ENCODE measurements around the gene CD38.
A peak's percentile ranks its signal among the peaks of the same experiment; 100 is the strongest.
"Not testable (repeated sequence)": the region's sequence is repeated elsewhere in the genome, so short reads cannot be mapped to it uniquely, and the experiment has no call there.

Gene CD38

DNA sequence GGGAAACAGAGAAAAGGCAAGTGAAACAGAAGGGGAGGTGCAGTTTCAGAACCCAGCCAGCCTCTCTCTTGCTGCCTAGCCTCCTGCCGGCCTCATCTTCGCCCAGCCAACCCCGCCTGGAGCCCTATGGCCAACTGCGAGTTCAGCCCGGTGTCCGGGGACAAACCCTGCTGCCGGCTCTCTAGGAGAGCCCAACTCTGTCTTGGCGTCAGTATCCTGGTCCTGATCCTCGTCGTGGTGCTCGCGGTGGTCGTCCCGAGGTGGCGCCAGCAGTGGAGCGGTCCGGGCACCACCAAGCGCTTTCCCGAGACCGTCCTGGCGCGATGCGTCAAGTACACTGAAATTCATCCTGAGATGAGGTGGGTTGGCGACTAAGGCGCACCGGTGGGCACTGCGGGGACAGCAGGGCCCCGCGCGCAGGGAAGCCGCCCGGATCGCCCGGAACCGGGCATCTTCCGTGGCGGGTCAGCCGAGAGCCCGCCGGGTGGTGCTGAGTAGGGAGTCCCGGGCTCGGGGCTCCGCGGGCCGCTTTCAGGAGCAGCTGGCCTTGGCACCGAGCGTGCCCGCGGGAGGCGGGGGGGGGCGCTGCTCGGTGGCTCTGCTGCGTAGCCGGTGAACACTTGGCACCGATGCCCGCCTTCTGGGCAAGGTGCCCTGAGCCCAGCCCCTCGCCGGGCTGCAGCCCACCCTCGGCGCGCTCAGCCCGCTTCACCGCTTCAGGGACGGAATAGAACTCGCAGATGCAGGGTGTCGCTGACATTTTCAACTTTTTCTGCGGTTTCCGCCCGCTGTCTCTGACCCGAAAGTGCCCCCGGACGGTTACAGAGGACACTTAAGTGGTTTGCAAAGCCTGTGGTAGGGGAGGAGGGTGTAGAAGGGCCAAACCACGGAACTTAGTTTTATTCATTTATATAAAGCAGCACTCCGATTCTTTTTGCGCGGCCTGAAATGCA, at the start of gene CD38:
CD38 (plus strand) TSS at position 40 of the 953 bp plus-strand sequence; CDS start at position 127, 87 bp downstream.
- DNase-seq (ENCODE audit: low spot score), result peak; percentile 46

DNA sequence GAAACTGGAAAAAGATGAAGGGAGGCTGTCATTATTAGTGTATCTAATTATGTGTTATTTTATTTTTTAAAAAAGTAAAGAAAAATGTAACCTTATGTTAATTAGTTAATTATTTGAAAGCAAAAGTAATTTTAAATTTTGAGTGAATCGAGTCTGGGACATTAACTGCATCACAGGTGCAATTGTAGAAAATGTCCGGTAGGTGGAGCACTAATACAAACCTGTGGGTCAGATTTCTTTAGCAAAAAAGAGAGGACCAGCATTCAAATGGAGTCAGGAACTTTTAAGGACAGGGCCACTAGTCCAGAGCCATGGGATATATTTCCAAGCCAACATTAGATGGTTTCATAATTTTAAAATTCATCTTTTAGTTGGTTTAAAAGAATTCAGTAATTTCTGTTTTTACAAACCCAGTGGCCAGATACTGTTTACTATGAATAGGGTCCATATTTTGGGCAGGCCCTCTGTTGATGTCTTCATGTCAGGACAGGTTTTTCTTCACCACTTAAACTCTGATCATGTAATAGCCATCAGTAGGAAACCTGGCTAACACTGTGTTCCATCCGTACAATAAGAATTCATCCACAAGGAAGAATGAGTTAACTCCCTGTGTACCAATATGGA, 48.1 kb upstream of the CD38 start:
- peak; percentile 63 for DNase-seq (ENCODE audit: low spot score)

DNA sequence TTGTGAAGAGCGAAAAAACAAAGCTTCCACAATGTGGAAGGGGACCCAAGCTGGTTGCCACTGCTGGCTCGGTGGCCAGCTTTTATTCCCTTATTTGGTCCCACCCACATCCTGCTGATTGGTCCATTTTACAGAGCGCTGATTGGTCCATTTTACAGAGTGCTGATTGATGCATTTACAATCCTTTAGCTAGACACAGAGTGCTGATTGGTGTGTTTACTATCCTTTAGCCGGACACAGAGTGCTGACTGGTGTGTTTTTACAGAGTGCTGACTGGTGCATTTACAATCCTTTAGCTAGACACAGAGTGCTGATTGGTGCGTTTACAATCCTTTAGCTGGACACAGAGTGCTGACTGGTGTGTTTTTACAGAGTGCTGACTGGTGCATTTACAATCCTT, 45.1 kb upstream of the CD38 start:
- DNase-seq (ENCODE audit: low spot score), result not testable (repeated sequence)

DNA sequence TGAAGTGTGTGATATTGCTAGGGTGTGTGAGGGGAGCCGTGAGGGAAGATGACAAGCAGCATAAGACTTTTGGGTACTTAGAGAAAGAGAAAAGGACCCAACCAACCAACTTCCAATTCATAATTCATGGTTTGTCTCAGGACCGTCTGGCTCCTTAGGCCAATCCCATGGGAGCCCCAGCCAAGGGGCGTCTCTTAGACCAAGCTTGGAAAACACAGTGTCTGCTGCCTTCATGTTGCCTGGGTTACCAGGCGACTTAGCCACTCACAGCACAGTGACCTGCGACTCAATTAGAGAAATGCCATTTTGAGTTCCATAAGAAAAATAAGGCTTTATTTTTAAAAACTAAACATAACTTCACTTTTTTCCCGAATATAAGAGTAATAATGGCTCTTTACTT, 42.6 kb upstream of the CD38 start:
- peak; percentile 21 for DNase-seq (ENCODE audit: low spot score)

DNA sequence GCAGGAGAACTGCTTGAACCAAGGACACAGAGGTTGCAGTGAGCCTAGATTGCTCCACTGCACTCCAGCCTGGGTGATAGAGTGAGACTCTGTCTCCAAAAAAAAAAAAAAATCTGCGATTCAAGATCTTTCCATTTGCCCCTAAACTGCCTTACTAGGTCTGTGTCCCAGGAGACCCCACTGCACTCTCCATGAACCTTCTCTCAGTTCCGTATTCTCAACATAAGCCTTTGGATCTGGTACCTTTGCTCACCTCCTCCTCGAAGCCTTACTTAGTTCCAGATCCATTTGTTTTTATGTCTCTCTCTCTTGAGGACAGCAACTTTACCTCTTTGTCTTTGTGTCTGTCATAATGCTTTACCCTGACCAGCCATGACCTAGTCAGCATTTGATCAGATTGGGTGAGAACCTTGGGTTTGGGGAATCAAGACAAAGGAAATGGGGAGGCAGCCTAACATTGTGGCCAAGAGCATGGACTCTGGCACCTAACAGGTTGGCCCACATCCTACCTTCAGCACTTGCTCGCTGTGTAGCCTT, 41.5 kb upstream of the CD38 start:
- no peak for DNase-seq (ENCODE audit: low spot score)

DNA sequence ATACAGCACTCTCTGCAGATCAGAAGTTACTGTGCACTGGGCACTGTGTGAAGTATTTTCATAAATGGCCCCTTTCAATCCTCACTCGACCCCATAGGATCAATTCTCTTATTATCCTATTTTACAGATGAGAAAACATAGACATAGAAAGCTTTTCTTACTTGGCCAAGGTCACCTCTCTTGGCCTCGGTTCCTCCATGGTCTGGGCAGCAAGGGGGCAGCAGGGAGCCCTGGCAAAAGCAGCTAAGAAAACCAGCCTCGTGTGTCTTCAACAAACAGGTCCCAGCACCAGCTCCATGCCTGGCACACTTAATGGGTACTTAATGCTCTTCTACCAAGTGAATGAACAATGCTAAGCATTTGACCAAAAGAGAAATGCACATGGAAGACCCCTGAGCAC, 40.9 kb upstream of the CD38 start:
- DNase-seq (ENCODE audit: low spot score), result peak; percentile 16

DNA sequence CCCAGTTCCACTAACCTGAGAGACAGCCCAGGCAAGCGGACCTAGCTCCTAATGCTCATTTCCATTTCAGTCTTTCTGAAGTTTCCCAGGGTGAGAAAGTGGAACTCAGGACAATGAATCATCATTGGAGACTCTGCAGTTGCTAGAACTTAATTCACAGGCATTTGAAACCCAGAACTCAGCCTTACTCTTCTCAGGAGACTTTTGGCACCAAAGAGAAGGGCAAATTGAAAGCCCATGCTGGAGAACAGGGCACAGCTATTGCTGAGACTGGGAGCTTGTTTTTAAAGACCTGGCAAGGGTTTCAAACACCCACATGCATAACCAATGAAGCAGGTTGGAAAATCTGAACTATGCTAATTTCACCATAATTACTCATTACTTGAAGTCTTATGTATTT, 39.3 kb upstream of the CD38 start:
- DNase-seq (ENCODE audit: low spot score), result peak; percentile 43

DNA sequence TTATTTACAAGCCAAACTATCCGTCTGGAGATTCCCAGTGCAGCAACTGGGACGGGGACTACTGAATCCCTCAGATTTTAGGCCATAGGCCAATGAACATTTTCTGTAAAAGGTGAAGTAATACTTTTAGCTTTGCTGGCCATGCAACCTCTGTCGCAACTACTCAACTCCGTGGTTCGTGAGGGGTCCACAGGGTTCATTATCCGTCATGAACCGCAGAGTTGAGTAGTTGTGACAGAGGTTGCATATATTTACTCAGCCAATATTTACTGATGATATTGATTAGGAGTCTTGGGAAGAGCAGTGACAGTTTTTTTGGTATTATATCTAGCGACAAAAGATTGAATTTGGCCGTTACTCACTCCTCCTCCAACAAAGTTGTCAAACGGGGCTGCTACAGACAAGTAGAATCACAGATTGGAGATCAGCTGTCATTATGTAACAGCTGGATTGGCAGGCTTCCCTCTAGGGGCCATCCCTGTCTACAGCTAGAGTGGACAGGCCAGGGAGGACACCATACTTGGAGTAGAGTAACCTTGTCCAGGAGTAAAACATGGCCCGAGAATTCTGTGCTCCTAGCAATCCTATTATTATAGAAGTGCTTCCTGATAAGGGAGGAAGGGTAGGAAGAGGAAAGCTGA, 37.2 kb upstream of the CD38 start:
- no peak for DNase-seq (ENCODE audit: low spot score)

DNA sequence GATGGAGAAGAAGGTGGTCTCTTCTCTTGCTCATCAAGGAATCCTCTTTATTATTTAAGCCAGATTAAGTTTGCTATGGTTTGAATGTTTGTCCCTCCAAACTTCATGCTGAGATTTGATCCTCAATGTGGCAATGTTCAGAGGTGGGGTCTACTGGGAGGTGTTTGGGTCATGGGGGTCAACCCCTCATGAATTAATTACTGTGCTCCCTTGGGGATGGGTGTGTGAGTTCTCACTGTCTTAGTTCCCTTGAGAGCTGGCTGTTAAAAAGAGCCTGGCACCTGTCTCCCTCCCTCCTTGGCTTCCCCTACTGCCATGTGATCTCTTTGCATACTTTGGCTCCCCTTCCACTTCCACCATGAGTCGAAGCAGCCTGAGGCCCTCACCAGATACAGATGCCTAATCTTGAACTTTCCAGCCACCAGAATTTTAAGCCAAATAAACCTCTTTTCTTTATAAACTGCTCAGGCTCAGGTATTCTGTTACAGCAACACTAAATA, 36.0 kb upstream of the CD38 start:
- no peak for DNase-seq (ENCODE audit: low spot score)

DNA sequence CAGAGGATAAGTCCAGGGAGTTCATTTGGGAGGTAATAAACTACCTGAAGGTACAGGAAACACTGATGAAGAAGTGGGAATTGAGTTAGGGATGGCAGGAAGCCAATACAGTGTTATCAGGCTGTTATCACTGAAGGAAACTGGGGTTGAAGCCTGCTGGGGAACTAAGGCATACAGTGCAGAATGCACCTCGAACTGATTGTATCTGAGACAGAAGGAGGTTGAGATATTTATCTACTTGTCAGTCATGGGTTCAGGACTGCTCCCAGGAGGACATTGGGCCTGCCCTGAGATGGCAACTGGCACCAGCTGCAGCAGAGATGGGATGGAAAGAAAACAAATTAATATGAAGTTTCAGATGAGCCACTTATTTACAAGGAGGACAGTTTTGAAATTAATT, 35.5 kb upstream of the CD38 start:
- DNase-seq (ENCODE audit: low spot score), result no peak

DNA sequence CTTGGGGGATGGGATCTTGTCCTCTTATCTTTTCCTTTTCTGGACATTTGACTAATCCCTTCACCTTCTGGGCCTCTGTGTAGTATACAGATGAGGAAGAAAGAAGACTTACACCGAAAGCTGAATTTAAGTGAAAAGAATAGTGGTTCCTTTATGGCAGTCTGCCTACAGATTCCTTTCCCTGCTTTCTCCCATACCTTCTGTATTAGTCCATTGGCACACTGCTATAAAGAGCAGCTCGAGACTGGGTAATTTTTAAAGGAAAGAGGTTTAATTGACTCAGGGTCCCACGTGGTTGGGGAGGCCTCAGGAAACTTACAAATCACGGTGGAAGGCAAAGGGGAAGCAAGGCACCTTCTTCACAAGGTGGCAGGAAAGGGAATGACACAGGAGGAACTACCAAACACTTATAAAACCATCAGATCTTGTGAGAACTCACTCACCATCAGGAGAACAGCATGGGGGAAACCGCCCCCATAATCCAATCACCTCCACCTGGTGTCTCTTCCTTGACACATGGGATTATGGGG, 34.0 kb upstream of the CD38 start:
- no peak for DNase-seq (ENCODE audit: low spot score)

DNA sequence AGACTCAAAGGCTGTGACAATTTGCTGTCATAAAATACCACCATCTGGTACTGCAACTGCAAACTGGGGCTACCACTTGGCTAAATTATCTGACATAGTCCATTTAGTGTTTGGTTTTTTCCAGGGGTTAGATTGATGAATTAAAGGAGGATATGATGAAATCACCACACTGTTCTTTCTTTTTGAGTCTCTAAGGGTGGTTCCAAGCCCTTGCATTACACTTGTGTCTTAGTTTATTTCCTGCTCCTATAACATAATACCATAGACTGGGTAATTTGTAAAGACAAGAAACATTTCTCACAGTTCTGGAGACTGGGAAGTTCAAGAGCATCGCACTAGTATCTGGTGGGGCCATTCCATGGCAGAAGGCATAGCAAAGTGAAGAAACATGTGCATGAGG, 32.0 kb upstream of the CD38 start:
- DNase-seq (ENCODE audit: low spot score), result no peak

DNA sequence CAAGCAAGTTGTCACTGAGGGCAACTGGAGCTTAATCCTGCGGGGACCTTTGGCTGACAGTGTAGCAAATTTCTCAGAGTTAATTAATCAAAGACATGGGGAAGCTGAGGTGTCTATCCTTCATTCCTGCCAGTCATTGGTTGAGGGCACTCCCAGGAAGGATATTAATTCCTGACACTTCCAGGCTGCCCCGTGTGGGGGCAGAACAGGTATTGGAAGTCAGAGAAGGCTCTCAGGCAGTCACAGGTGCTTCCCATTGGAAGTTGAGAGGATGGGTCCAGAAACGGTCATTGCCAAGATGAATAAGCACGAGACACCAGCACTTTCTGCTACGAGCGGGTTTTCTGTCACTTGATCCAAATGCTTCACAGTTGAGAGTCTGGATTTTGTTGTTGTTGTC, 29.1 kb upstream of the CD38 start:
- DNase-seq (ENCODE audit: low spot score), result no peak

DNA sequence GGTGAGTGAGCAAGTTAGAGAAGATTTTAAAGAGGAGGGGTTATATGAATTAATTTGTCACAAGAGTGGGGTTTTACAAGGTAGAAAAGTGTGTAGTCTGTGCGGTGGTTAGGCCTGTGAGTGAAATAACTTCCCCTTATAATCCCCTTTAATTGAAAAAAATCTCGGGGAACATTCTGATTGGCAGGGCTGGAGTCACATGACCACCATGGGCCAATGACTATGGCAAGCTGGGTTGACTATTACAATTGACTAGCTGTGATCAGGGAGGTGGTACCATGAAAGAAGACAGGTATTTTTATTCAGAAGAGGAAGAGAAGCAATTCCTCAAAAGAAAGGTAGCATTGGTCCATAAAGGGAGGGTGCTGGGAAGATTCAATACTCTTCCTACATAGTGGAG, 27.0 kb upstream of the CD38 start:
- no peak for DNase-seq (ENCODE audit: low spot score)

DNA sequence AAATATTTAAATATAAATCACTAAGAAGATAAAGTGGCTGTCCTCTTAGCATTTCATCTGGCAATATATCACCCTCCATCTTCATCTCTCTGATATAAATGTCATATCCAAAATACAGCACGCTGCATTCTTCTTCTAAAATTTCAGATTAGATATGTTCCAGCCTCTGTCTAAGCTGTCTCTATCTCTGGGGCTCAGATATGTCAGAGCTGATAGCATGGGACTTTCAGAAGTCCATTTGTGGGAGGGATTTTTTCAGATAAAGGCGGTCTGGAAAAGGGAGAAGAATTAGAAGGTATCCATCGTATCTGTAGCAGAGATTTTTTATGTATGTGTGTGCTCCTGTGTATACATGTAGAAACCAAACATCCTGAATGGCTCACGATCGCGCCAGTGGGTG, 25.0 kb upstream of the CD38 start:
- no peak for DNase-seq (ENCODE audit: low spot score)

DNA sequence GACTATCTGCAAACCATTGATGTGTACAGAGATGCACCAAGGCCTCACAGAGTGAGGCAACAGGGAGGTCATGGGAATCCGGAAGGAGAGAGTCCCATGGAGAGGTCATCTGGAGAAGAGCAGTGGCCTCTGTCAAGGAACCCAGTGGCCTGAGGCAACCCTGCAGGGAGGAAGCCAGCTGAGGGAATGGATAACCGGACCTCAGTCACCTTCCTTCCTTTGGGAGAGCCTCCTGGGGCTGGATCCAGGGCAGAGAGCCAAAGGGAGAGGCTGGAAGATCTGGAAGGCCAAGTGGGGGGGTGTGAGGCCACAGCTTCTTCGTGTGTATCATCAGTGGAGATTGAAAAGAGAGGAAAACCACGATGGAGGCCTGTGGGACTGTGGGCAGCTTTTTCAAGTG, 24.3 kb upstream of the CD38 start:
- DNase-seq (ENCODE audit: low spot score), result no peak

DNA sequence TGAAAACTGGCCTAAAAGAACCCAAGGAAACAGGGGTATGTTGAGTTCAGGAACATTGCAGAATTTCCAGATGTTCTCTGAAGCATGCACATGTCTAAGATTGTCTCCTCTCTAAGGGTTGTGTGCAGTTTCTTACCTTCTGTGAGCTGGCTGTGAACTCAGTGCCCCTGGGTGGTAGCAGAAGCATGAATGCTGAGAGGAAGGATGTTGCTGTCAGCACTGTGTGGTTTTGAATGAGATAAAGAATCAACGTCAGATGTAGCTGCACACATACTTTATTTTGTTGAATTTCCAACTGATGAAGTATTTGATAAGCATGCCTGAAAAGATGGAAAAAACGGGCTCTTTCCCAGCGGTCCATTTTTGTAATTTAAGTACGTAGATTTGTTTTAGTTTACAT, 23.8 kb upstream of the CD38 start:
- no peak for DNase-seq (ENCODE audit: low spot score)

DNA sequence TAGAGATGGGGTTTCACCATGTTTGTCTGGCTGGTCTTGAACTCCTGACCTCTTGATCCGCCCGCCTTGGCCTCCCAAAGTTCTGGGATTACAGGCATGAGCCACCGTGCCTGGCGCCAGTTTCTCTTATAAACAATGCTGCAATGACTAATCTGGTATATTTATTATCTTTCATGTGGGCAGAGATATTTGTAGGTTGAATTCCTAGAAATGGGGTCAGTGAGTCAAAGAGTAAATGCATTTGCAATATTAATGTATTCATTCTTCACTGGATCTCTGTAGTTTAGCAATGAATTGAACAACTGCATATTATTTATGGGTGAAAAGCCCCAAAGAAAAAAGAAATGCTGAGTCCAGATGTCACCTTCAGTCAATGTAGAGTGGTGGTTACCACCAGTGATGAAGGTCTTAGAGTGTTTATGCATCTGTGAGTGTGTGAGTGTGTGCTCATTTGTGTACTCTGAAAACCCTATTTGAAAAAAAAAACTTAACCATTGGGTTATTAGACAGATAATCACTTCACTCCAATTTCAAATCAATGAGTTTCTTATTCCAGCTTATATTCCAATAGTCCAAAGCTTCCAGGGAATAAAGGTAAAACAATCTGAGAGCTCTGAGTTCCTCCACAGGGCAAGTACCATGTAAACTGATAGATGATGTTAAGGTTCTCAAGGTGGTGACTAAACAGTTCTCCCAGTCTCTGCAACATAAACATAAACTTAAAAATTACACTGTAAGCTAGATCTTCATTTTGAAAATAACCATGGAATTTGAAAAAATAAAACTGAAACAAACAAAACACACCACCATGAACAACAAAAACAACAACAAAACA, 22.6 kb upstream of the CD38 start:
- no peak for DNase-seq (ENCODE audit: low spot score)

DNA sequence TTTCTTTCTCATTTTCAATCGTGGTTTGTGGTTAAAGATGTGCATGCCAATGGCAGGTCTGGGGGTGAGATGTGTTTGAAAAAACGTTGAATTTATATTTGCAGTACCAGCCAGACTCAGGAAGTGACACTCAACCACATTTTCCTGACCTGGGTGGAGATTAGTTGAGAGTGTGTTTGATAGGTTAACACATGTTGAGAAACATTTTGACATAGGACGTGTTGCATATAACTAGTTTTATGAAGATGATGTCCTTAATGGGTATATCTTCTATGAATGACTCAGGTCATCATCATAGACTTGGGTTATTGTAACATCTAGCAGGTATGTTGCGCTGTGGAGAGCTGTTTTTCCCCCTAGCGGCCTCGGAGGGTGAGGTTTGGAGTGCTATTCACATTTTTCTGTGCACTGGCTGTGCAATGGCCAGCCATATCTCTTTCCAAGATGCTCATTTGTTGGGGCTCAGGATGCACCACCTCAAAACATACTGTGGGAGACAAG, 21.7 kb upstream of the CD38 start:
- DNase-seq (ENCODE audit: low spot score), result no peak

DNA sequence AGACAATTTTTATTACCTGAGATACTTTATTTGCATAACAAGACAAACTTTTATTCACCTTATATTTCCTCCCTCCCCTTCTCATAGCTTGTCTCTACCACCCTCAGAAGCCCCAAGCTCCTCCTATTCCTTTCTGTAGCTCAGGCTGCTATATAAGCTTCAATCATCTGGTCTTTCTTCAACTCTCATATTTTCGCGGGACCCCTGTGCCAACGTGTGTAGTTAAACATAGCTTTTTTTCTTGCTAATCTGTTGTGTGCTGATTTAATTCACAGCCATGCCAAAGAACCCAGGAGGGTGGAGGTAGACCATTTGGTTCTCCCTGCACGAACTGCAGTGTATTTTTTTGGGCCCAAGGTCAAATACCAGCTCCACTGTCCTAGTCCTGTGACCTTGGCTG, 21.1 kb upstream of the CD38 start:
- no peak for DNase-seq (ENCODE audit: low spot score)

DNA sequence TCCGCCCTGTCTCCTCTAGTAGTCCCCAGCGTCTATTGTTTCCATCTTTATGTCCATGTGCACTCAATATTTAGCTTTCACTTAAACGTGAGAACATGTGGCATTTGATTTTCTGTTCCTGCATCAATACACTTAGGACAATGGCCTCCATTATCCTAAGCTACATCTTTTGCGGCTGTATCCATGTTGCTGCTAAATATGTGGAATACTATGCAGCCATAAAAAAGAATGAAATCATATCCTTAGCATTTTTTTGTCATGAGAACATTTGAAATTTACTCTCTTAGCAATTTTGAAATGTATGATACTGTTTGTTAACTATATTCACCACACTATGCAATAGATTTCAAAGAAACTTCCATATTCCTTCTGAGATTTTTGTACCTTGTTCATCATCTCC, 19.8 kb upstream of the CD38 start:
- no peak for DNase-seq (ENCODE audit: low spot score)

Data from Ammon's horn (tissue), 1 donor.